ENCODE results near the gene CNNM3. TPM values are rescaled to one million over a fixed set of nuclear protein-coding genes. Genes with fewer than 3 reads are reported as not detected.
A peak's percentile ranks its signal among the peaks of the same experiment; 100 is the strongest.

CNNM3 gene
- total RNA-seq, 4 donors from 2014 or later, result 29.8 to 108 (median 44.8) TPM

DNA sequence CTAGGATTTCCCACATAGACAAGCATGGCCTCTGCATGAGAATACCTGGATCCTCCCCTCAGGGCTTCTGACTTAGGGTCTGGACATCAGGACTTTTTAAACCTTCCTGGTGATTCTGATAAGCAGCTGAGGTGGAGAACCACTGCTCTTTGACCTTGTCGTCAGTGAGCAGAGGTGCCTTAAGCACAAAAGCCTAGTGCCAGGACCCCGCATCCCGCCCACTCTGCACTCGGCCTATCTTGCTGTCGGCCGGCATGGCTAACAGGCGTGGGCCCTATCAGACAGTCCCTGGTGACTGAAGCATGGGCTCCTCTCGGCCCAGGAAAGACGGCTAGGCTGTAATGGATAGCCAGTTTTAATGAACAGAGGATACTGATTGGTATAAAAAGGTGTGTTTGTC, 21.5 kb downstream of the CNNM3 start:
- H3K36me3 ChIP-seq, result peaks cover 0 to 30% (median 0%) of the 10 kb centered on the region in 3 donors
- TF ChIP-seq, protein P1, sequence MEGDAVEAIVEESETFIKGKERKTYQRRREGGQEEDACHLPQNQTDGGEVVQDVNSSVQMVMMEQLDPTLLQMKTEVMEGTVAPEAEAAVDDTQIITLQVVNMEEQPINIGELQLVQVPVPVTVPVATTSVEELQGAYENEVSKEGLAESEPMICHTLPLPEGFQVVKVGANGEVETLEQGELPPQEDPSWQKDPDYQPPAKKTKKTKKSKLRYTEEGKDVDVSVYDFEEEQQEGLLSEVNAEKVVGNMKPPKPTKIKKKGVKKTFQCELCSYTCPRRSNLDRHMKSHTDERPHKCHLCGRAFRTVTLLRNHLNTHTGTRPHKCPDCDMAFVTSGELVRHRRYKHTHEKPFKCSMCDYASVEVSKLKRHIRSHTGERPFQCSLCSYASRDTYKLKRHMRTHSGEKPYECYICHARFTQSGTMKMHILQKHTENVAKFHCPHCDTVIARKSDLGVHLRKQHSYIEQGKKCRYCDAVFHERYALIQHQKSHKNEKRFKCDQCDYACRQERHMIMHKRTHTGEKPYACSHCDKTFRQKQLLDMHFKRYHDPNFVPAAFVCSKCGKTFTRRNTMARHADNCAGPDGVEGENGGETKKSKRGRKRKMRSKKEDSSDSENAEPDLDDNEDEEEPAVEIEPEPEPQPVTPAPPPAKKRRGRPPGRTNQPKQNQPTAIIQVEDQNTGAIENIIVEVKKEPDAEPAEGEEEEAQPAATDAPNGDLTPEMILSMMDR (IDR thresholded peaks at IDR 0.05), result no peak
- TF ChIP-seq POLR2A (IDR thresholded peaks at IDR 0.05), result no peak

GRCh38 chr2:96838345-96839292, 22.6 kb downstream of the CNNM3 start:
- Histone ChIP-seq H3K27ac (peak overlapping the region in 2 of 4 donors; percentile 4 to 71), H3K4me3 (peak overlapping the region in 1 of 4 donors; percentile 41)

More for the DNA sequence above, 21.5 kb downstream of the CNNM3 start:
- Histone ChIP-seq H3K4me1 (peaks cover 0 to 16% (median 9%) of the 10 kb centered on the region in 4 donors), H3K27ac (no peak overlapping the region), H3K9me3 (no peaks in the 10 kb centered on the region), H3K4me3 (no peak overlapping the region), H3K27me3 (no peaks in the 10 kb centered on the region)
- no peak for DNase-seq

GRCh38 chr2:96839293-96839874, 23.3 kb downstream of the CNNM3 start:
- H3K4me3 ChIP-seq, result peak overlapping the region; percentile 13 to 41 (median 22)
- no peaks in the 10 kb centered on the region for H3K27me3 ChIP-seq
- H3K4me1 ChIP-seq, result peaks cover 0 to 14% (median 6%) of the 10 kb centered on the region in 4 donors
- peaks cover 0 to 22% (median 0%) of the 10 kb centered on the region in 3 donors for H3K36me3 ChIP-seq
- H3K9me3 ChIP-seq, result no peaks in the 10 kb centered on the region
- no peak for TF ChIP-seq POLR2A (IDR thresholded peaks at IDR 0.05)
- TF ChIP-seq, protein P1 (IDR thresholded peaks at IDR 0.05), result no peak
- peak; percentile 63 to 97 (median 95) for DNase-seq
- H3K27ac ChIP-seq, result peak overlapping the region in 2 of 4 donors; percentile 4 to 71

More at GRCh38 chr2:96838345-96839292, 22.6 kb downstream of the CNNM3 start:
- peaks cover 0 to 22% (median 0%) of the 10 kb centered on the region in 3 donors for H3K36me3 ChIP-seq
- peaks cover 0 to 14% (median 7%) of the 10 kb centered on the region in 4 donors for H3K4me1 ChIP-seq
- no peaks in the 10 kb centered on the region for H3K27me3 ChIP-seq
- no peaks in the 10 kb centered on the region for H3K9me3 ChIP-seq
- no peak for TF ChIP-seq POLR2A (IDR thresholded peaks at IDR 0.05)
- TF ChIP-seq, protein P1 (IDR thresholded peaks at IDR 0.05), result no peak
- DNase-seq, result no peak

DNA sequence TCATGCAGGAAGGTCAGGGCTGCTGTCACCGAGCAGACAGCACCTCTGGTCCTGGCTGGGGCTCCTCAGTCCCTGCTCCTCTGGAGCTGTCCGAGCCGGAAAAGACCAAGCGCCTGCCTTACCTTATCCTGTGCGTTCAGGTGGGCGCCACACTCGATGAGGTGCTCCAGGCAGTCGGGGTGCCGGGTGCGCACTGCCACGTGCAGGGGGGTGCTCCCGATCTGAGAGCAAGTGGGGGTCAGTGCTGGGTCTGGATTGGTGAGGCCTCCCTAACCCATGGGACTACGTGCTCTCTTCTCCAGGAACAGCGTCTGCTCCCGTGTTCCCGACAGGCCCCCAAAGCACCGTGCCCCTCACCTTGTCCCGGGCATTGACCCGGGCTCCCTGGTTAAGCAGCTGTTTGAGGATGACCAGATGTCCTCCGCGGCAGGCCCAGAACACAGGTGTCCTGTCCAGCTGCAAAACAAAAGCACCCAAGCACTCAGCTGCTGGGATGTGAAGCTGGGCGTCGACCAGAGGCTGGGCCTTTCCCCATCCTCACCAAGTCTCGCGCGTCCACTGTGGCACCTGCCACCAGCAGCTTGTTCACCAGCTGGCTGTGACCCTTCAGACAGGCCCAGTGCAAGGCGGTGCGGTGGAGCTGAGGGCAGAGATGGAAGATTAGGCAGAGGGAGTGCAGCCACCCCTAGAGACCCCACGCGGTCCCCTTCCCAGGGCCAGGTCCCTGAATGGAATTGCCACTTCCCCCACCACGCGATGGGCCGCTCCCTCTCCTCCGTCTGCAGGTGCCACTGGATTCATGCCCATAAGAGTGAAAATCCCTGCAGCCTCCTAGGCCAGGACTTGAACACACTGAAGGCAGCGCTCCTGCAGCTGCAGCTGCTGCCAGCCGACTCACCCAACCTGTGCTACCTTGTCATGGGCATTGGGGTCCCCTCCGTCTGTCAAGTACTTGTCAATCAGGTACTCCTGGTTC, 24.1 kb downstream of the CNNM3 start:
- Histone ChIP-seq H3K36me3 (peaks cover 0 to 24% (median 0%) of the 10 kb centered on the region in 3 donors), H3K27me3 (no peaks in the 10 kb centered on the region), H3K4me1 (peaks cover 0 to 14% (median 6%) of the 10 kb centered on the region in 4 donors), H3K9me3 (no peaks in the 10 kb centered on the region), H3K27ac (peak overlapping the region in 1 of 4 donors; percentile 71), H3K4me3 (peak overlapping the region in 1 of 4 donors; percentile 41)
- no peak for DNase-seq
- TF ChIP-seq POLR2A (IDR thresholded peaks at IDR 0.05), result no peak
- TF ChIP-seq, protein P1 (IDR thresholded peaks at IDR 0.05), result no peak
